A549 (cell line): ENCODE results near the gene PCSK5. TPM values are rescaled to one million over a fixed set of nuclear protein-coding genes. Genes with fewer than 3 reads are reported as not detected.
A peak's percentile ranks its signal among the peaks of the same experiment; 100 is the strongest.

Experiments
- ATAC-seq, 2 experiments: fragments of 200-7000 bp in 1 of 2; fragments of >200 bp in 1 of 2; cut with Nextera tagmentation in 1 of 2; cut with Tn5 transposase in 1 of 2; 3 replicates each; pipeline versions ENCODE4 v1.8.0 to v1.9.1; 2018 to 2020; ENCODE audit warnings: mild to moderate bottlenecking in 1 of 2, moderate library complexity in 1 of 2
- CTCF ChIA-PET: fragments of 300-600 bp; sonication (Branson Sonifier 250); formaldehyde crosslinking; extraction: SDS; loops from one replicate; lab custom pipeline; 2021; ENCODE audit warnings: antibody characterized with exemption, inconsistent platforms; lab: Yijun Ruan, JAX
- POLR2A ChIA-PET: fragments of 350-600 bp; formaldehyde crosslinking; extraction: SDS; loops from one replicate; lab custom pipeline; 2021; ENCODE audit warnings: antibody characterized with exemption, inconsistent platforms; lab: Yijun Ruan, JAX
- DNase-seq, 2 experiments: peaks; one replicate each; pipeline versions ENCODE4 v3.0.0 to v3.0.0-alpha.2; 2011 to 2016; ENCODE audit warnings: low read depth in 1 of 2, low spot score in 1 of 2
- FAIRE-seq: peaks from 2 replicates; lab custom pipeline; 2011; peaks lifted over from hg19 to GRCh38; lab: Jason Lieb, UNC
- H3K27ac ChIP-seq, 2 experiments: fragments of >200 bp; sonication (Bioruptor Twin); formaldehyde crosslinking; 3 replicates each; pipeline ENCODE4 v1.5.1; 2016 to 2017
- H3K4me1 ChIP-seq: fragments of >200 bp; sonication (Bioruptor Twin); formaldehyde crosslinking; 3 replicates; pipeline ENCODE4 v1.6.1; 2016
- H3K4me2 ChIP-seq: fragments of >200 bp; sonication (Bioruptor Twin); formaldehyde crosslinking; 3 replicates; pipeline ENCODE4 v1.6.1; 2016
- H3K4me3 ChIP-seq: fragments of >200 bp; sonication (Bioruptor Twin); formaldehyde crosslinking; 3 replicates; pipeline ENCODE4 v1.5.1; 2016
- H3K9me3 ChIP-seq: fragments of >200 bp; sonication (Bioruptor Twin); formaldehyde crosslinking; 3 replicates; pipeline ENCODE4 v1.6.1; 2016
- CEBPB ChIP-seq, 2 experiments: fragments of >200 bp in 1 of 2; sonication (Bioruptor Twin) in 1 of 2; formaldehyde crosslinking in 1 of 2; IDR thresholded peaks; 2 replicates each; pipeline ENCODE4 v1.6.1; 2012 to 2016
- CTCF ChIP-seq: fragments of >200 bp; sonication (Bioruptor Twin); formaldehyde crosslinking; IDR thresholded peaks from 3 replicates; pipeline ENCODE4 v1.5.1; 2016
- EHF ChIP-seq: fragments of 250-450 bp; sonication (Bioruptor Pico); IDR thresholded peaks from 2 replicates; pipeline ENCODE4 v1.5.0; 2020; ENCODE audit warnings: mild to moderate bottlenecking
- FOSL2 ChIP-seq, 2 experiments: fragments of 450-650 bp in 1 of 2; fragments of >200 bp in 1 of 2; sonication (Bioruptor Twin) in 1 of 2; formaldehyde crosslinking; IDR thresholded peaks; 2 replicates each; pipeline versions ENCODE4 v1.5.0 to v1.6.1; 2016 to 2020; ENCODE audit warnings: mild to moderate bottlenecking in 1 of 2, moderate library complexity in 1 of 2
- GATA3 ChIP-seq: IDR thresholded peaks from 2 replicates; pipeline ENCODE4 v1.6.1; 2012; ENCODE audit warnings: borderline replicate concordance
- HES2 ChIP-seq: fragments of >200 bp; sonication (Bioruptor Twin); formaldehyde crosslinking; IDR thresholded peaks from 2 replicates; pipeline ENCODE4 v1.6.1; 2016
- HMGXB4 ChIP-seq: fragments of 250-450 bp; sonication (Bioruptor Pico); IDR thresholded peaks from 2 replicates; pipeline ENCODE4 v1.5.0; 2021; ENCODE audit warnings: mild to moderate bottlenecking, moderate library complexity, borderline replicate concordance
- HOXB13 ChIP-seq: fragments of 250-450 bp; sonication (Bioruptor Pico); IDR thresholded peaks from 2 replicates; pipeline ENCODE4 v1.5.0; 2020; ENCODE audit warnings: low read depth, mild to moderate bottlenecking, moderate library complexity
- JUNB ChIP-seq: fragments of >200 bp; sonication (Bioruptor Twin); formaldehyde crosslinking; IDR thresholded peaks from 2 replicates; pipeline ENCODE4 v1.6.1; 2016
- MAFK ChIP-seq: fragments of 450-650 bp; IDR thresholded peaks from 2 replicates; pipeline ENCODE4 v1.6.1; 2014; ENCODE audit not compliant: partially characterized antibody
- MAZ ChIP-seq: fragments of 150-350 bp; IDR thresholded peaks from 2 replicates; pipeline ENCODE4 v1.6.1; 2014; ENCODE audit warnings: antibody characterized with exemption, low read depth, low read length, borderline replicate concordance
- NPAS2 ChIP-seq: fragments of 250-450 bp; sonication (Bioruptor Pico); IDR thresholded peaks from 2 replicates; pipeline ENCODE4 v1.8.0; 2022; ENCODE audit warnings: mild to moderate bottlenecking, moderate library complexity, borderline replicate concordance
- NR3C1 ChIP-seq: fragments of >200 bp; sonication (Bioruptor Twin); formaldehyde crosslinking; IDR thresholded peaks from 3 replicates; pipeline ENCODE4 v1.6.1; 2017
- POLR2A ChIP-seq: IDR thresholded peaks from 2 replicates; pipeline ENCODE4 v1.6.1; 2012; ENCODE audit warnings: mild to moderate bottlenecking, low read length
- RCOR1 ChIP-seq: fragments of 150-350 bp; IDR thresholded peaks from 2 replicates; pipeline ENCODE4 v1.6.1; 2014; ENCODE audit warnings: antibody characterized with exemption, low read length, low read depth
- TP53 ChIP-seq: fragments of 250-450 bp; sonication (Bioruptor Pico); IDR thresholded peaks from 2 replicates; pipeline ENCODE4 v1.5.0; 2021; ENCODE audit warnings: mild to moderate bottlenecking, moderate library complexity
- ZSCAN20 ChIP-seq: fragments of 250-450 bp; sonication (Bioruptor Pico); IDR thresholded peaks from 2 replicates; pipeline ENCODE4 v1.8.0; 2022; ENCODE audit warnings: mild to moderate bottlenecking, moderate library complexity
- WGBS: methylation state at CpG from one replicate; pipeline ENCODE4 v1.1.6; 2017; ENCODE audit errors: missing lambda C conversion rate; 5-methylcytosine and 5-hydroxymethylcytosine counted together
- polyA plus RNA-seq, 4 experiments: library from polyadenylated mRNA; depleted of rRNA in 3 of 4; stranded (reverse); fragments of >200 nt; fragmentation: RNase III in 1 of 4; extraction: RNeasy Plus Mini Kit Qiagen cat#74134 plus additional on column Dnase treatment in 1 of 4; gene quantifications; 2 replicates in 3 of 4; 3 replicates in 1 of 4; pipeline ENCODE4 v1.2.3, GENCODE V29; 2011 to 2017

PCSK5 gene
- polyA plus RNA-seq, 2 of the 4 experiments (the other 2 are of a cell fraction) = 1.3 to 6.7 TPM

- FAIRE-seq (peak; percentile 13), ATAC-seq (peak; percentile 47 to 87; a peak in 4 of 6 replicates), DNase-seq (peak; percentile 5 to 60)
- WGBS = 9% methylated on average over 3 of the region's 3 CpGs
- Histone ChIP-seq H3K4me1 (peaks cover 21% of the 10 kb centered on the region; the same call in 2 of the 3 replicates), H3K27ac (peak overlapping the region; percentile 37 to 40; a peak in 3 of 6 replicates), H3K9me3 (no peaks in the 10 kb centered on the region), H3K4me3 (no peak overlapping the region), H3K4me2 (peak overlapping the region; percentile 54)
- ChIA-PET POLR2A (no interaction called here), CTCF (no interaction called here)
- TF ChIP-seq JUNB (0 out of 2 replicates have a peak, but pooled peaks have one; percentile 17), FOSL2 (IDR thresholded peaks at IDR 0.05) (no peak), FOSL2 (CRISPR knock-in tag; IDR thresholded peaks at IDR 0.05) (peak; percentile 38; the same call in 1 of the 2 replicates), RCOR1 (no peak)
- TF ChIP-seq, all 56 proteins: peak for 2
Measured at GRCh38 chr9:75950998-75951397, 60.5 kb downstream of the PCSK5 start.

- DNase-seq (peak in 1 of 2 experiments; percentile 59), ATAC-seq (no peak; a peak in 1 of 6 replicates), FAIRE-seq (no peak)
Measured at GRCh38 chr9:75953218-75953617, 62.7 kb downstream of the PCSK5 start.

GRCh38 chr9:75956161-75956560 is 65.7 kb downstream of the PCSK5 start:
- ChIA-PET CTCF (no interaction called here), POLR2A (no interaction called here)
- Histone ChIP-seq H3K9me3 (no peaks in the 10 kb centered on the region), H3K4me3 (no peak overlapping the region), H3K27ac (no peak overlapping the region), H3K4me1 (peaks cover 20% of the 10 kb centered on the region; the same call in 2 of the 3 replicates), H3K4me2 (no peak overlapping the region)
- DNase-seq (no peak), ATAC-seq (no peak), FAIRE-seq (no peak)
- 80% methylated on average over 1 of the region's 1 CpG for WGBS
- TF ChIP-seq ZSCAN20 (no peak), HMGXB4 (CRISPR knock-in tag) (no peak), HOXB13 (CRISPR knock-in tag) (no peak), MAZ (no peak)

More at GRCh38 chr9:75953218-75953617, 62.7 kb downstream of the PCSK5 start:
- 28% methylated on average over 2 of the region's 2 CpGs for WGBS
- Histone ChIP-seq H3K9me3 (no peaks in the 10 kb centered on the region), H3K4me1 (peaks cover 21% of the 10 kb centered on the region; the same call in 2 of the 3 replicates), H3K4me2 (peak overlapping the region; percentile 27; the same call in 1 of the 3 replicates), H3K27ac (no peak overlapping the region), H3K4me3 (no peak overlapping the region)
- POLR2A ChIA-PET = no interaction called here
- TF ChIP-seq CEBPB (IDR thresholded peaks at IDR 0.05) = peak; percentile 13 to 56; a peak in 1 of 4 replicates
- TF ChIP-seq HES2 = 0 out of 2 replicates have a peak, but pooled peaks have one; percentile 13
- TF ChIP-seq NPAS2 (CRISPR knock-in tag) = no peak
- CTCF ChIA-PET = no interaction called here

- ATAC-seq (no peak), FAIRE-seq (no peak), DNase-seq (no peak)
- POLR2A ChIA-PET = no interaction called here
- TF ChIP-seq HOXB13 (CRISPR knock-in tag) (no peak), GATA3 (no peak), MAFK (no peak), RCOR1 (no peak), POLR2A (no peak), EHF (CRISPR knock-in tag) (no peak), FOSL2 (IDR thresholded peaks at IDR 0.05) (no peak), FOSL2 (CRISPR knock-in tag; IDR thresholded peaks at IDR 0.05) (no peak), TP53 (CRISPR knock-in tag) (no peak), NR3C1 (no peak), CTCF (no peak)
- Histone ChIP-seq H3K27ac (no peak overlapping the region), H3K4me2 (no peak overlapping the region), H3K9me3 (no peaks in the 10 kb centered on the region), H3K4me3 (no peak overlapping the region), H3K4me1 (peaks cover 12% of the 10 kb centered on the region; the same call in 1 of the 3 replicates)
- WGBS = 70% methylated on average over 3 of the region's 3 CpGs
- CTCF ChIA-PET = no interaction called here
Measured at GRCh38 chr9:75957116-75957515, 66.6 kb downstream of the PCSK5 start.
